Measurements from ENCODE around the gene GAGE12J. TPM values are rescaled to one million over a fixed set of nuclear protein-coding genes. Genes with fewer than 3 reads are reported as not detected.
"Not testable (repeated sequence)": the region's sequence is repeated elsewhere in the genome, so short reads cannot be mapped to it uniquely, and the experiment has no call there.

The GAGE12J gene
- total and polyA plus RNA-seq, 2 donors (not counting 1 experiment from before 2014, with no cell fraction given) = not detected

DNA sequence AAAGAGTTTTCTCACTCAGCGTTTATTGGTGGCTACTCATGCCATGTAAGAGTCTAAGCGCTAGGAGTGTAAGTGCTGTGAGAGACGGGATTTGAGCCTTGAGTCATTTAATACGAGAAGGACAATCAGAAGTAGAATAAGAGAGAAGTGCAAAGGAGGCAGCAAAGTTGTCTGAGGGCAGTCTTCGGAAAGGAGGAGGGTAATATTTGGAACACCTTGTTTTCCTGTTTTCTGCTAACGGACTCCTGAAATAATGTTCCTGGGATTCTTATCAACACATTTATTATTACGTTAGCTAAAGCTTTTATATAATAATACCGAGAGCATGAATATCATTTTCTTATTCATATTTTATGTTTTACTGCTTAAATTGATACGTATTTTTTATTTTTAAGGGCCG lies 23.6 kb downstream of the GAGE12J start:
- H3K27ac Mint-ChIP-seq; H3K79me2 ChIP-seq (ENCODE audit: control insufficient read depth, insufficient read depth, low read length); intact Hi-C loops (cut with micrococcal nuclease); H3K9me3 ChIP-seq (ENCODE audit: control extremely low read depth in 1 of 3, control insufficient read depth in 2 of 3, insufficient read depth in 1 of 3, low read length in 2 of 3); ATAC-seq (ENCODE audit: low read depth); H2AFZ ChIP-seq (ENCODE audit: insufficient read depth, low read depth, low read length, poor library complexity, severe bottlenecking); H3K27me3 Mint-ChIP-seq; H3K9ac ChIP-seq (ENCODE audit: low read length); DNase-seq; H3K4me1 ChIP-seq (ENCODE audit: control insufficient read depth in 2 of 2, insufficient read depth in 2 of 2, low read length in 2 of 2); H3K4me2 ChIP-seq (replicated peaks; ENCODE audit: low read depth, low read length, poor library complexity, severe bottlenecking); POLR2A ChIA-PET; H3K4me1 Mint-ChIP-seq; H3K27me3 ChIP-seq (replicated peaks in 1 of 4; ENCODE audit: control extremely low read depth in 1 of 4, control insufficient read depth in 3 of 4, insufficient read depth in 4 of 4, low read length in 3 of 4); H4K20me1 ChIP-seq (ENCODE audit: control insufficient read depth, insufficient read depth, low read length, poor library complexity, severe bottlenecking); H3K27ac ChIP-seq (ENCODE audit: low read length in 2 of 2); H3K36me3 ChIP-seq (replicated peaks in 1 of 2; ENCODE audit: control extremely low read depth in 1 of 2, control insufficient read depth in 1 of 2, extremely low read depth in 1 of 2, insufficient read depth in 2 of 2, low read length in 1 of 2); CTCF ChIA-PET; H3K9me3 Mint-ChIP-seq (ENCODE audit: insufficient read depth); H3K4me3 ChIP-seq (ENCODE audit: control extremely low read depth in 1 of 5, extremely low read depth in 1 of 5, insufficient read depth in 1 of 5, low read depth in 2 of 5, low read length in 4 of 5); H3K4me3 Mint-ChIP-seq: not testable (repeated sequence)
- WGBS (ENCODE audit: insufficient coverage) = 86% methylated on average over 2 of the region's 10 CpGs

DNA sequence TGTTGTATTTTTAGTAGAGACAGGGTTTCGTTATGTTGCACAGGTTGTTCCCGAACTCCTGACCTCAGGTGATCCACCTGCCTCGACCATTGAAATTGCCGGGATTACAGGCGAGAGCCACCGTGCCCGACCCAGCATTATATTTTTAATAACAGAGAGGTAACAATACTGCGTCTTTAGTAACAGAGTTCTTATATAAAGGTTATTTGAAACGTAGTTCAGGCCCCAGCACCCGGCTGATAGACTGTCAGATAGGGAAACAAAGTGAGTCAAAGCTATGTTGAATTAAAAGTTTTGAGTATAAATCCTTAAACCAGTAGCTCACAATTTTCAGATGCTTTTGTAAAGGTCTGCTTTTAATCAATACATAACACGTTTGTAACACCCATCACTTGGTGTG lies 24.3 kb downstream of the GAGE12J start:
- H3K4me2 ChIP-seq (replicated peaks; ENCODE audit: low read depth, low read length, poor library complexity, severe bottlenecking); H3K27ac ChIP-seq (ENCODE audit: low read length in 2 of 2); POLR2A ChIA-PET; DNase-seq; intact Hi-C loops (cut with micrococcal nuclease); H3K4me1 Mint-ChIP-seq; H3K4me3 ChIP-seq (ENCODE audit: control extremely low read depth in 1 of 5, extremely low read depth in 1 of 5, insufficient read depth in 1 of 5, low read depth in 2 of 5, low read length in 4 of 5); H3K27ac Mint-ChIP-seq; CTCF ChIA-PET; H3K4me1 ChIP-seq (ENCODE audit: control insufficient read depth in 2 of 2, insufficient read depth in 2 of 2, low read length in 2 of 2); H3K9ac ChIP-seq (ENCODE audit: low read length); H4K20me1 ChIP-seq (ENCODE audit: control insufficient read depth, insufficient read depth, low read length, poor library complexity, severe bottlenecking); H3K4me3 Mint-ChIP-seq; H3K79me2 ChIP-seq (ENCODE audit: control insufficient read depth, insufficient read depth, low read length); H3K27me3 ChIP-seq (replicated peaks in 1 of 4; ENCODE audit: control extremely low read depth in 1 of 4, control insufficient read depth in 3 of 4, insufficient read depth in 4 of 4, low read length in 3 of 4); H3K9me3 Mint-ChIP-seq (ENCODE audit: insufficient read depth); ATAC-seq (ENCODE audit: low read depth); H3K9me3 ChIP-seq (ENCODE audit: control extremely low read depth in 1 of 3, control insufficient read depth in 2 of 3, insufficient read depth in 1 of 3, low read length in 2 of 3); H2AFZ ChIP-seq (ENCODE audit: insufficient read depth, low read depth, low read length, poor library complexity, severe bottlenecking); H3K36me3 ChIP-seq (replicated peaks in 1 of 2; ENCODE audit: control extremely low read depth in 1 of 2, control insufficient read depth in 1 of 2, extremely low read depth in 1 of 2, insufficient read depth in 2 of 2, low read length in 1 of 2); H3K27me3 Mint-ChIP-seq: not testable (repeated sequence)
- 93% methylated on average over 6 of the region's 11 CpGs for WGBS (ENCODE audit: insufficient coverage)

Other genes with a start within 250 kb of the GAGE12J start
- 19.0 and 22.5 TPM in 2 replicates for gene PRAF2, start 248.0 kb upstream of the GAGE12J start, total RNA-seq
- gene PRAF2, start 248.0 kb upstream of the GAGE12J start, polyA plus RNA-seq = 18.2 and 19.4 TPM in 2 replicates
- gene WDR45, start 242.2 kb upstream of the GAGE12J start, total RNA-seq = 92.0 and 100 TPM in 2 replicates
- gene WDR45, start 242.2 kb upstream of the GAGE12J start, polyA plus RNA-seq = 153 and 238 TPM in 2 replicates
- 16.8 and 18.7 TPM in 2 replicates for gene GPKOW, start 198.3 kb upstream of the GAGE12J start, total RNA-seq
- 8.7 and 12.9 TPM in 2 replicates for gene GPKOW, start 198.3 kb upstream of the GAGE12J start, polyA plus RNA-seq
- 1.6 and 2.4 TPM in 2 replicates for gene MAGIX, start 159.3 kb upstream of the GAGE12J start, total RNA-seq
- 0.78 and 1.2 TPM in 2 replicates for gene MAGIX, start 159.3 kb upstream of the GAGE12J start, polyA plus RNA-seq
- 194 and 196 TPM in 2 replicates for gene PLP2, start 150.1 kb upstream of the GAGE12J start, total RNA-seq
- 174 and 214 TPM in 2 replicates for gene PLP2, start 150.1 kb upstream of the GAGE12J start, polyA plus RNA-seq
- gene PRICKLE3, start 135.7 kb upstream of the GAGE12J start, total RNA-seq = 13.2 and 16.2 TPM in 2 replicates
- 21.0 and 24.2 TPM in 2 replicates for gene PRICKLE3, start 135.7 kb upstream of the GAGE12J start, polyA plus RNA-seq
- 1.2 TPM in 2 replicates for gene SYP, start 121.8 kb upstream of the GAGE12J start, total RNA-seq
- gene SYP, start 121.8 kb upstream of the GAGE12J start, polyA plus RNA-seq = 0.61 and 1.6 TPM in 2 replicates
- gene CACNA1F, start 88.7 kb upstream of the GAGE12J start, total RNA-seq = 6.7 and 8.2 TPM in 2 replicates
- 9.3 and 9.5 TPM in 2 replicates for gene CACNA1F, start 88.7 kb upstream of the GAGE12J start, polyA plus RNA-seq
- gene CCDC22, start 86.6 kb upstream of the GAGE12J start, total RNA-seq = 27.2 and 29.4 TPM in 2 replicates
- gene CCDC22, start 86.6 kb upstream of the GAGE12J start, polyA plus RNA-seq = 29.4 and 30.6 TPM in 2 replicates
- not detected in 2 replicates for gene FOXP3, start 57.3 kb upstream of the GAGE12J start, total RNA-seq
- gene FOXP3, start 57.3 kb upstream of the GAGE12J start, polyA plus RNA-seq = 0.03 and 0.10 TPM in 2 replicates
- gene PPP1R3F, start 52.2 kb upstream of the GAGE12J start, total RNA-seq = 9.8 and 10.2 TPM in 2 replicates
- gene PPP1R3F, start 52.2 kb upstream of the GAGE12J start, polyA plus RNA-seq = 3.5 and 3.7 TPM in 2 replicates
- gene GAGE10, start 18.4 kb upstream of the GAGE12J start, total RNA-seq = not detected in 2 replicates
- not detected in 2 replicates for gene GAGE10, start 18.4 kb upstream of the GAGE12J start, polyA plus RNA-seq
- not detected in 2 replicates for gene GAGE13, start 9.5 kb downstream of the GAGE12J start, total RNA-seq
- not detected in 2 replicates for gene GAGE13, start 9.5 kb downstream of the GAGE12J start, polyA plus RNA-seq
- not detected in 2 replicates for gene GAGE12C, start 210.1 kb downstream of the GAGE12J start, total RNA-seq
- gene GAGE12C, start 210.1 kb downstream of the GAGE12J start, polyA plus RNA-seq = not detected in 2 replicates
- gene GAGE12D, start 219.7 kb downstream of the GAGE12J start, total RNA-seq = not detected in 2 replicates
- gene GAGE12D, start 219.7 kb downstream of the GAGE12J start, polyA plus RNA-seq = not detected in 2 replicates
- not detected in 2 replicates for gene GAGE12E, start 229.3 kb downstream of the GAGE12J start, total RNA-seq
- not detected in 2 replicates for gene GAGE12E, start 229.3 kb downstream of the GAGE12J start, polyA plus RNA-seq
- gene GAGE12F, start 238.8 kb downstream of the GAGE12J start, total RNA-seq = not detected in 2 replicates
- not detected in 2 replicates for gene GAGE12F, start 238.8 kb downstream of the GAGE12J start, polyA plus RNA-seq
- gene GAGE12G, start 248.4 kb downstream of the GAGE12J start, total RNA-seq = not detected in 2 replicates
- not detected in 2 replicates for gene GAGE12G, start 248.4 kb downstream of the GAGE12J start, polyA plus RNA-seq